PFSK-1 (cell line): ENCODE results near the gene FRAT1.

Experiments
- FOXP2 ChIP-seq: optimal IDR thresholded peaks from 2 replicates; pipeline ENCODE3; 2011; ENCODE audit warnings: borderline replicate concordance, control low read depth, inconsistent platforms; ENCODE audit not compliant: insufficient read depth; ENCODE audit errors: extremely low read length, extremely low read depth
- TAF1 ChIP-seq: IDR thresholded peaks from 2 replicates; pipeline ENCODE4 v1.6.1; 2012; ENCODE audit warnings: low read length, control low read depth, borderline replicate concordance; ENCODE audit not compliant: insufficient read depth
- TF ChIP-seq, protein P1 (sequence below), 2 experiments: IDR thresholded peaks; 2 replicates each; pipeline versions ENCODE4 v1.6.1 to v1.8.0; 2011 to 2012; ENCODE audit warnings: low read depth in 2 of 2, low read length in 2 of 2, control low read depth in 1 of 2, inconsistent platforms in 1 of 2, mild to moderate bottlenecking in 1 of 2, moderate library complexity in 1 of 2; ENCODE audit not compliant: insufficient read depth in 1 of 2

DNA sequence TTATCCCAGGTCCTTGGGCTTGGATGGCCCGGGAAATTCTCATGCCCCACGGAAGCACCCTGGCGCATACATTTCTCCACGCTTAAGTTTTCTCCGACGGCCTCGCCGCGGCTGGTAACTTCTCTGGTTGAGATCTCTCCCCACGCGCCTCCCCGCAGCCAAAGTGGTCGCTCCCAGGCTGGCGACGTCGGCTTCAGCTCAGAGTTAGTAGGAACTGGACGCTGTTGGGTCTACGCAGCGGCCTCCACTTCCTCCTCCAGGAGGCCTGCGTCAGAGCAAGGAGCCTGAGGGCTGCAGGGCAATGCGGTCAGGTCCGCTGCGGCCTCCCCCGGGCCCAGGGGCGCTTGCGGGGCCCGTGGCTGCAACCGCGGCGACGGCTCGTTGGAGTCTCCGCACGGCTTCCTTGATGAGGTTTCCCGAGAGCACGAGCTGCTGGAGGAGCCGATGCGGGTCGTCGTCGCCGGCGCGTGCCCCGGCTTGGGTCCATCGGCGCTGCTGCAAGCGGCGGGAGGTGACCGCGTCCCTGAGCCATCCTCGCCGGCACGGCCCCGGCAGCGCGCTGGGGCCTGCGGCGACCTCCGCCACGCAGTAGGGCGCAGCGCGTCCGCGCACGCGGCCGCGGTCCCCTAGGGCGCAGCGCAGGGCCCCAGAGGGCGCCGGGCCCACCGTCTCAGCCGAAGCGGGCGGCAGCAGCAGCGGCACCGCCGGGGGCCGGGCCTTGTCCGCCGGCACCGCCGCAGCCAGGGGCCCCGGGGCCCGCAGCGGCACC, 14.7 kb downstream of the FRAT1 start:
- TF ChIP-seq TAF1 (no peak), FOXP2 (no peak)
- TF ChIP-seq, protein P1, sequence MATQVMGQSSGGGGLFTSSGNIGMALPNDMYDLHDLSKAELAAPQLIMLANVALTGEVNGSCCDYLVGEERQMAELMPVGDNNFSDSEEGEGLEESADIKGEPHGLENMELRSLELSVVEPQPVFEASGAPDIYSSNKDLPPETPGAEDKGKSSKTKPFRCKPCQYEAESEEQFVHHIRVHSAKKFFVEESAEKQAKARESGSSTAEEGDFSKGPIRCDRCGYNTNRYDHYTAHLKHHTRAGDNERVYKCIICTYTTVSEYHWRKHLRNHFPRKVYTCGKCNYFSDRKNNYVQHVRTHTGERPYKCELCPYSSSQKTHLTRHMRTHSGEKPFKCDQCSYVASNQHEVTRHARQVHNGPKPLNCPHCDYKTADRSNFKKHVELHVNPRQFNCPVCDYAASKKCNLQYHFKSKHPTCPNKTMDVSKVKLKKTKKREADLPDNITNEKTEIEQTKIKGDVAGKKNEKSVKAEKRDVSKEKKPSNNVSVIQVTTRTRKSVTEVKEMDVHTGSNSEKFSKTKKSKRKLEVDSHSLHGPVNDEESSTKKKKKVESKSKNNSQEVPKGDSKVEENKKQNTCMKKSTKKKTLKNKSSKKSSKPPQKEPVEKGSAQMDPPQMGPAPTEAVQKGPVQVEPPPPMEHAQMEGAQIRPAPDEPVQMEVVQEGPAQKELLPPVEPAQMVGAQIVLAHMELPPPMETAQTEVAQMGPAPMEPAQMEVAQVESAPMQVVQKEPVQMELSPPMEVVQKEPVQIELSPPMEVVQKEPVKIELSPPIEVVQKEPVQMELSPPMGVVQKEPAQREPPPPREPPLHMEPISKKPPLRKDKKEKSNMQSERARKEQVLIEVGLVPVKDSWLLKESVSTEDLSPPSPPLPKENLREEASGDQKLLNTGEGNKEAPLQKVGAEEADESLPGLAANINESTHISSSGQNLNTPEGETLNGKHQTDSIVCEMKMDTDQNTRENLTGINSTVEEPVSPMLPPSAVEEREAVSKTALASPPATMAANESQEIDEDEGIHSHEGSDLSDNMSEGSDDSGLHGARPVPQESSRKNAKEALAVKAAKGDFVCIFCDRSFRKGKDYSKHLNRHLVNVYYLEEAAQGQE (IDR thresholded peaks at IDR 0.05; ENCODE audit: insufficient read depth in 1 of 2, low read depth in 2 of 2, low read length in 2 of 2): no peak
